SK-N-SH (cell line): ENCODE data around the gene KCTD11. TPM values are rescaled to one million over a fixed set of nuclear protein-coding genes. Genes with fewer than 3 reads are reported as not detected.

Experiments
- CTCF ChIA-PET: fragments of 300-600, 350-600 bp; formaldehyde crosslinking; extraction: SDS; loops from one replicate; lab custom pipeline; 2021; lab: Yijun Ruan, JAX
- POLR2A ChIA-PET: fragments of 350-600 bp; sonication (Branson Sonifier 250); formaldehyde crosslinking; extraction: SDS; loops from one replicate; lab custom pipeline; 2020; ENCODE audit warnings: antibody characterized with exemption, inconsistent platforms; lab: Yijun Ruan, JAX
- DNase-seq: peaks from one replicate; pipeline ENCODE4 v3.0.0; 2012
- H2AFZ ChIP-seq: fragments of 200-600 bp; sonication (generic); 2 replicates; pipeline ENCODE4 v1.8.1; 2016; ENCODE audit warnings: antibody characterized with exemption, mild to moderate bottlenecking, low read depth
- H3F3A ChIP-seq: fragments of 200-600 bp; sonication (generic); replicated peaks from 2 replicates; pipeline ENCODE3; 2016; ENCODE audit warnings: antibody characterized with exemption, mild to moderate bottlenecking; ENCODE audit not compliant: insufficient read depth
- H3K27ac ChIP-seq, 2 experiments: fragments of 200-500 bp in 1 of 2; fragments of 200-600 bp in 1 of 2; sonication (Bioruptor generic) in 1 of 2; sonication (generic), shearing (Covaris generic) in 1 of 2; 2 replicates each; pipeline versions ENCODE4 v1.5.1 to v1.6.1; 2014 to 2016; ENCODE audit warnings: low read depth in 2 of 2, inconsistent platforms in 1 of 2, low read length in 1 of 2, mild to moderate bottlenecking in 1 of 2, mixed read lengths in 1 of 2
- H3K27me3 ChIP-seq: fragments of 200-600 bp; sonication (generic), shearing (Covaris generic); 2 replicates; pipeline ENCODE4 v1.6.1; 2016; ENCODE audit warnings: mixed run types; ENCODE audit not compliant: insufficient read depth
- H3K36me3 ChIP-seq, 2 experiments: fragments of 200-500 bp in 1 of 2; fragments of 200-600 bp in 1 of 2; sonication (Bioruptor generic) in 1 of 2; sonication (generic) in 1 of 2; replicated peaks in 1 of 2; 2 replicates each; pipeline versions ENCODE3 to v1.5.1; 2014 to 2016; ENCODE audit warnings: low read length in 1 of 2, mild to moderate bottlenecking in 1 of 2; ENCODE audit not compliant: insufficient read depth in 2 of 2, control insufficient read depth in 1 of 2
- H3K4me1 ChIP-seq, 2 experiments: fragments of 200-500 bp in 1 of 2; fragments of 200-600 bp in 1 of 2; sonication (Bioruptor generic) in 1 of 2; sonication (generic), shearing (Covaris generic) in 1 of 2; 2 replicates each; pipeline versions ENCODE4 v1.5.1 to v1.6.1; 2014 to 2016; ENCODE audit warnings: low read depth in 1 of 2, low read length in 1 of 2, mixed run types in 1 of 2; ENCODE audit not compliant: insufficient read depth in 2 of 2, control insufficient read depth in 1 of 2
- H3K4me2 ChIP-seq: fragments of 200-600 bp; sonication (generic), shearing (Covaris generic); 2 replicates; pipeline ENCODE4 v1.6.1; 2017; ENCODE audit warnings: mixed run types
- H3K4me3 ChIP-seq, 2 experiments: fragments of 200-500 bp in 1 of 2; fragments of 200-600 bp in 1 of 2; sonication (Bioruptor generic) in 1 of 2; sonication (generic), shearing (Covaris generic) in 1 of 2; 2 replicates each; pipeline versions ENCODE4 v1.5.1 to v1.8.1; 2014 to 2016; ENCODE audit warnings: low read depth in 2 of 2, inconsistent platforms in 1 of 2, low read length in 1 of 2, mild to moderate bottlenecking in 1 of 2, mixed read lengths in 1 of 2, moderate library complexity in 1 of 2
- H3K79me2 ChIP-seq: fragments of 200-600 bp; sonication (generic); 2 replicates; pipeline ENCODE4 v1.8.1; 2017; ENCODE audit warnings: mild to moderate bottlenecking; ENCODE audit not compliant: insufficient read depth
- H3K9ac ChIP-seq: fragments of 200-600 bp; sonication (generic); 2 replicates; pipeline ENCODE4 v1.6.1; 2017; ENCODE audit warnings: mixed run types
- H3K9me2 ChIP-seq: fragments of 200-600 bp; sonication (generic); 2 replicates; pipeline ENCODE4 v1.6.1; 2017; ENCODE audit warnings: mixed run types
- H3K9me3 ChIP-seq: fragments of 200-600 bp; sonication (generic); 2 replicates; pipeline ENCODE4 v1.6.1; 2017; ENCODE audit warnings: mixed run types, mild to moderate bottlenecking, moderate library complexity
- H4K20me1 ChIP-seq: fragments of 200-600 bp; sonication (generic); 2 replicates; pipeline ENCODE4 v1.6.1; 2017; ENCODE audit warnings: mild to moderate bottlenecking, mixed run types; ENCODE audit not compliant: insufficient read depth
- CTCF ChIP-seq: fragments of 200-600 bp; sonication (generic); IDR thresholded peaks from 2 replicates; pipeline ENCODE4 v1.6.1; 2017; ENCODE audit warnings: antibody characterized with exemption, mild to moderate bottlenecking, moderate library complexity
- EP300 ChIP-seq, 2 experiments: IDR thresholded peaks; 2 replicates each; pipeline versions ENCODE4 v1.4.0 to v1.6.1; 2012; ENCODE audit warnings: borderline replicate concordance in 1 of 2, low read depth in 1 of 2, low read length in 1 of 2
- FOXM1 ChIP-seq: IDR thresholded peaks from 2 replicates; pipeline ENCODE4 v1.4.0; 2012; ENCODE audit warnings: low read depth, mild to moderate bottlenecking
- GATA2 ChIP-seq: sonication (generic); formaldehyde crosslinking; IDR thresholded peaks from 2 replicates; pipeline ENCODE4 v1.5.0; 2020; ENCODE audit warnings: mild to moderate bottlenecking, missing genetic modification reagents
- MAX ChIP-seq: IDR thresholded peaks from 2 replicates; pipeline ENCODE4 v1.4.0; 2012; ENCODE audit warnings: low read depth
- NFIC ChIP-seq: IDR thresholded peaks from 2 replicates; pipeline ENCODE4 v1.4.0; 2012; ENCODE audit warnings: borderline replicate concordance
- NRF1 ChIP-seq: IDR thresholded peaks from 2 replicates; pipeline ENCODE4 v1.6.1; 2012; ENCODE audit warnings: low read depth, mild to moderate bottlenecking, low read length
- PBX3 ChIP-seq: IDR thresholded peaks from 2 replicates; pipeline ENCODE4; 2012
- POLR2AphosphoS5 ChIP-seq: IDR thresholded peaks from 2 replicates; pipeline ENCODE4 v1.6.1; 2012; ENCODE audit warnings: low read depth, low read length
- REST ChIP-seq: IDR thresholded peaks from 2 replicates; pipeline ENCODE4 v1.6.1; 2012; ENCODE audit warnings: mild to moderate bottlenecking, low read depth, low read length, moderate library complexity
- RFX5 ChIP-seq: IDR thresholded peaks from 2 replicates; pipeline ENCODE4 v1.6.1; 2012; ENCODE audit warnings: mild to moderate bottlenecking, improper control_type of control experiment, low read length
- SIN3A ChIP-seq: IDR thresholded peaks from 2 replicates; pipeline ENCODE4 v1.6.1; 2012; ENCODE audit warnings: low read depth, mild to moderate bottlenecking, low read length, moderate library complexity, borderline replicate concordance
- TCF12 ChIP-seq: IDR thresholded peaks from 2 replicates; pipeline ENCODE4 v1.4.0; 2012
- USF2 ChIP-seq: fragments of 150-350 bp; IDR thresholded peaks from 2 replicates; pipeline ENCODE4 v1.6.1; 2017; ENCODE audit warnings: antibody characterized with exemption, low read length, low read depth, borderline replicate concordance
- YY1 ChIP-seq: IDR thresholded peaks from 2 replicates; pipeline ENCODE4 v1.4.0; 2012; ENCODE audit warnings: low read depth, mild to moderate bottlenecking
- whole genome bisulfite sequencing: methylation state at CpG from one replicate; pipeline ENCODE4 v1.1.6; 2017; ENCODE audit warnings: low lambda C conversion rate; 5-methylcytosine and 5-hydroxymethylcytosine counted together
- polyA plus RNA-seq, 3 experiments: library from polyadenylated mRNA; depleted of rRNA; stranded (reverse); fragments of >200 nt; gene quantifications; 2 replicates each; pipeline ENCODE4 v1.2.3, GENCODE V29; 2012

KCTD11 gene
- polyA plus RNA-seq, 1 of the 3 experiments (the other 2 are of a cell fraction): 9.5 TPM

- Histone ChIP-seq H3K36me3 (peaks cover 3 to 10% of the 10 kb centered on the region in 2 experiments), H3K79me2 (peaks cover 49% of the 10 kb centered on the region), H3K27me3 (no peaks in the 10 kb centered on the region), H3K4me1 (peaks cover 5 to 21% of the 10 kb centered on the region in 2 experiments; a peak in 2 of 4 replicates), H3K4me3 (peak overlapping the region; percentile 66 to 91), H4K20me1 (peaks cover 11% of the 10 kb centered on the region; the same call in 1 of the 2 replicates), H3K27ac (peak overlapping the region; percentile 76 to 91), H3K9me3 (no peaks in the 10 kb centered on the region), H2AFZ (peak overlapping the region; percentile 85; the same call in 1 of the 2 replicates), H3K4me2 (peak overlapping the region; percentile 99), H3F3A (peaks cover 23% of the 10 kb centered on the region), H3K9ac (peak overlapping the region; percentile 68), H3K9me2 (no peaks in the 10 kb centered on the region)
- peak; percentile 86 for DNase-seq
- CTCF ChIA-PET: interaction anchor here (0.6 to 2.6 kb wide), 7 partner anchors 11 to 157 kb away, joined by 3 to 19 read pairs (median 3); partner anchors contain the start of gene SENP3
- POLR2A ChIA-PET: interaction anchor here (0.7 to 1.5 kb wide), 12 partner anchors 9 to 789 kb away, joined by 3 to 13 read pairs (median 4); partner anchors contain the start of genes FGF11, MPDU1, NEURL4 and PLSCR3
- WGBS: 0% methylated on average over 9 of the region's 13 CpGs
- 0 out of 2 replicates have a peak, but pooled peaks have one; percentile 7 for TF ChIP-seq MAX
- 0 out of 2 replicates have a peak, but pooled peaks have one; percentile 13 for TF ChIP-seq PBX3
- no peak for TF ChIP-seq NFIC
- no peak for TF ChIP-seq FOXM1
- no peak for TF ChIP-seq REST
- no peak for TF ChIP-seq SIN3A
- no peak for TF ChIP-seq RFX5
- no peak for TF ChIP-seq GATA2 (CRISPR knock-in tag)
These were observed 51.7 kb downstream of the KCTD11 start for GRCh38 chr17:7403727-7403976.

GRCh38 chr17:7403977-7404736 is 52.2 kb downstream of the KCTD11 start, which contains the start of gene TMEM256:
TSS of gene TMEM256 (minus strand) at chr17:7404097. CDS start at chr17:7404084, 13 bp downstream.
- H3K4me2 ChIP-seq: peak within 1 kb of the TSS; percentile 100
- peaks cover 23% of the 10 kb centered on the region for H3F3A ChIP-seq
- ChIA-PET POLR2A (interaction anchor here (0.5 to 1.5 kb wide), 15 partner anchors 10 to 788 kb away, joined by 3 to 13 read pairs (median 4); partner anchors contain the start of genes FGF11, MPDU1, NEURL4 and PLSCR3), CTCF (interaction anchor here (0.6 to 2.6 kb wide), 5 partner anchors 10 to 74 kb away, joined by 3 to 19 read pairs (median 3); no protein-coding TSS in a partner anchor)
- no peaks in the 10 kb centered on the region for H3K9me3 ChIP-seq
- WGBS: under 1% methylated on average over 43 of the region's 49 CpGs
- DNase-seq: peak; percentile 93
- H3K27ac ChIP-seq: peak within 1 kb of the TSS; percentile 76 to 91
- H3K9me2 ChIP-seq: no peaks in the 10 kb centered on the region
- H3K9ac ChIP-seq: peak within 1 kb of the TSS; percentile 94
- peaks cover 11% of the 10 kb centered on the region; the same call in 1 of the 2 replicates for H4K20me1 ChIP-seq
- H2AFZ ChIP-seq: peak within 1 kb of the TSS; percentile 85
- peaks cover 7 to 11% of the 10 kb centered on the region in 2 experiments for H3K36me3 ChIP-seq
- peaks cover 5 to 21% of the 10 kb centered on the region in 2 experiments; a peak in 2 of 4 replicates for H3K4me1 ChIP-seq
- H3K27me3 ChIP-seq: no peaks in the 10 kb centered on the region
- peaks cover 49% of the 10 kb centered on the region for H3K79me2 ChIP-seq
- peak within 1 kb of the TSS; percentile 78 to 91 for H3K4me3 ChIP-seq
- no peak for TF ChIP-seq CTCF
- peak; percentile 53; the same call in 1 of the 2 replicates for TF ChIP-seq MAX
- TF ChIP-seq RFX5: peak; percentile 83
- no peak for TF ChIP-seq NRF1
- TF ChIP-seq USF2: no peak
- 0 out of 4 replicates have a peak, but pooled peaks of 1 of the 2 experiments have one; percentile 24 for TF ChIP-seq EP300 (IDR thresholded peaks at IDR 0.05; ENCODE audit: borderline replicate concordance in 1 of 2, low read depth in 1 of 2, low read length in 1 of 2)
- peak; percentile 93 for TF ChIP-seq POLR2AphosphoS5
- peak; percentile 86 for TF ChIP-seq YY1
- 0 out of 2 replicates have a peak, but pooled peaks have one; percentile 21 for TF ChIP-seq TCF12
